Measurements from ENCODE around the gene MICB. TPM values are rescaled to one million over a fixed set of nuclear protein-coding genes. Genes with fewer than 3 reads are reported as not detected.
"Not testable (repeated sequence)": the region's sequence is repeated elsewhere in the genome, so short reads cannot be mapped to it uniquely, and the experiment has no call there.

MICB gene
- total RNA-seq = 10 to 100 TPM; 22.1 to 22.5 TPM

GRCh38 chr6:31497531-31498476 lies at the start of gene MICB:
Gene MICB (plus strand): TSS chr6:31498145. CDS start chr6:31498194, 49 bp downstream.
- ChIA-PET POLR2A (interaction anchor here (0.6 to 4.0 kb wide), 2 partner anchors 44 to 81 kb away, joined by 3 to 23 read pairs; partner anchors contain the start of gene DDX39B), CTCF (interaction anchor here (0.8 to 1.5 kb wide), 6 partner anchors 44 to 100 kb away, joined by 3 to 4 read pairs (median 3); partner anchors contain the start of genes ATP6V1G2, DDX39B and NFKBIL1)

GRCh38 chr6:31450751-31451150 lies 47.2 kb upstream of the MICB start:
- ChIA-PET CTCF (no interaction called here), POLR2A (no interaction called here)

- ChIA-PET CTCF (interaction anchor here (1.5 kb wide), 1 partner anchor 14 kb away, joined by 4 read pairs; no protein-coding TSS in a partner anchor), POLR2A (no interaction called here)
Observed at GRCh38 chr6:31452859-31453258, 45.1 kb upstream of the MICB start.

GRCh38 chr6:31453259-31453658 lies 44.7 kb upstream of the MICB start:
- ChIA-PET CTCF (no interaction called here), POLR2A (no interaction called here)

- CTCF ChIA-PET, POLR2A ChIA-PET: not testable (repeated sequence)
Observed at GRCh38 chr6:31459864-31460263, 38.1 kb upstream of the MICB start.

- ChIA-PET CTCF (interaction anchor here (1.5 kb wide), 1 partner anchor 18 kb away, joined by 3 read pairs; no protein-coding TSS in a partner anchor), POLR2A (interaction anchor here (0.5 kb wide), 1 partner anchor 192 kb away, joined by 10 read pairs; no protein-coding TSS in a partner anchor)
Observed at GRCh38 chr6:31460361-31461025, 37.5 kb upstream of the MICB start.

- POLR2A ChIA-PET = no interaction called here
- CTCF ChIA-PET = interaction anchor here (1.0 to 1.5 kb wide), 4 partner anchors 20 to 63 kb away, joined by 3 to 4 read pairs (median 4); no protein-coding TSS in a partner anchor
Observed at GRCh38 chr6:31462026-31462963, 35.6 kb upstream of the MICB start.

GRCh38 chr6:31462964-31463870 lies 34.7 kb upstream of the MICB start:
- POLR2A ChIA-PET = no interaction called here
- CTCF ChIA-PET = interaction anchor here (1.0 to 1.3 kb wide), 3 partner anchors 21 to 64 kb away, joined by 4 read pairs; no protein-coding TSS in a partner anchor

GRCh38 chr6:31464252-31465184 lies 33.4 kb upstream of the MICB start:
- CTCF ChIA-PET = no interaction called here
- POLR2A ChIA-PET = no interaction called here

- ChIA-PET POLR2A (no interaction called here), CTCF (no interaction called here)
Observed at GRCh38 chr6:31465185-31465536, 32.8 kb upstream of the MICB start.

GRCh38 chr6:31465718-31466117 lies 32.2 kb upstream of the MICB start:
- CTCF ChIA-PET = no interaction called here
- POLR2A ChIA-PET = no interaction called here

GRCh38 chr6:31466466-31466865 lies 31.5 kb upstream of the MICB start:
- ChIA-PET CTCF (no interaction called here), POLR2A (interaction anchor here (0.5 kb wide), 1 partner anchor 23 kb away, joined by 7 read pairs; no protein-coding TSS in a partner anchor)

- ChIA-PET CTCF (interaction anchor here (1.0 kb wide), 1 partner anchor 27 kb away, joined by 3 read pairs; no protein-coding TSS in a partner anchor), POLR2A (no interaction called here)
Observed at GRCh38 chr6:31467151-31467550, 30.8 kb upstream of the MICB start.

GRCh38 chr6:31468311-31468710 lies 29.6 kb upstream of the MICB start:
- ChIA-PET CTCF (interaction anchor here (1.0 to 1.6 kb wide), 2 partner anchors 13 to 26 kb away, joined by 3 to 10 read pairs; no protein-coding TSS in a partner anchor), POLR2A (interaction anchor here (0.5 to 0.6 kb wide), 2 partner anchors 26 to 35 kb away, joined by 3 to 5 read pairs; no protein-coding TSS in a partner anchor)

GRCh38 chr6:31470801-31471200 lies 27.1 kb upstream of the MICB start:
- ChIA-PET POLR2A (no interaction called here), CTCF (interaction anchor here (0.6 to 1.0 kb wide), 4 partner anchors 29 to 126 kb away, joined by 3 to 6 read pairs (median 3); no protein-coding TSS in a partner anchor)

GRCh38 chr6:31471711-31472110 lies 26.2 kb upstream of the MICB start:
- CTCF ChIA-PET = interaction anchor here (0.6 to 1.1 kb wide), 3 partner anchors 23 to 700 kb away, joined by 3 read pairs; no protein-coding TSS in a partner anchor
- POLR2A ChIA-PET = no interaction called here

- CTCF ChIA-PET = interaction anchor here (0.6 to 1.1 kb wide), 2 partner anchors 22 to 701 kb away, joined by 3 read pairs; no protein-coding TSS in a partner anchor
- POLR2A ChIA-PET = no interaction called here
Observed at GRCh38 chr6:31472259-31472658, 25.7 kb upstream of the MICB start.

All from activated CD8-positive, alpha-beta memory T cell treated with anti-CD3 and anti-CD28 coated beads for 36 hours (primary cell).